Middle frontal gyrus (tissue), 1 donor: ENCODE data around the gene NRG2.
A peak's percentile ranks its signal among the peaks of the same experiment; 100 is the strongest.

ENCODE experiments used
- DNase-seq: peaks from one replicate; pipeline ENCODE4 v3.0.0-alpha.2; 2015; ENCODE audit warnings: low spot score; ENCODE audit errors: extremely low spot score

Gene NRG2

DNA sequence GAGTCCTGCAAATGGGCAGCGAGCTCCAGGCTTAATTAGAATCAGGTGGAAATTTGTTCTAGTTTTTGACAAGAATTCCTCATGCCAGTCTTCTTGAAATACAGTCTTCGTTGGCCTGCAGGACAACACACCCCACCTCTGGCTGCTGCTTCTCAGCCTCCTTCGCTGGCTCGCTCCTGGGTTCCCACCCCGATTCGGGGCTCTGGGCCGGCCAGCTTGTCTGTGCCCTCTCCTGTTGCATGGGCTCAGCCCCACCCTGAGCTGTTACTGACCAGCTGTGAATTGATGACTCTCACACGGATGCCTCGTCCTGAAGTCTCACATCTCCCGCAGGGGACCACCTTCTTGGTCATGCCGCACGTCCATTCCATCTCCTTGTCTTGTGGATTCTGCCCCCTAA, 226.5 kb downstream of the NRG2 start:
- DNase-seq: no peak

DNA sequence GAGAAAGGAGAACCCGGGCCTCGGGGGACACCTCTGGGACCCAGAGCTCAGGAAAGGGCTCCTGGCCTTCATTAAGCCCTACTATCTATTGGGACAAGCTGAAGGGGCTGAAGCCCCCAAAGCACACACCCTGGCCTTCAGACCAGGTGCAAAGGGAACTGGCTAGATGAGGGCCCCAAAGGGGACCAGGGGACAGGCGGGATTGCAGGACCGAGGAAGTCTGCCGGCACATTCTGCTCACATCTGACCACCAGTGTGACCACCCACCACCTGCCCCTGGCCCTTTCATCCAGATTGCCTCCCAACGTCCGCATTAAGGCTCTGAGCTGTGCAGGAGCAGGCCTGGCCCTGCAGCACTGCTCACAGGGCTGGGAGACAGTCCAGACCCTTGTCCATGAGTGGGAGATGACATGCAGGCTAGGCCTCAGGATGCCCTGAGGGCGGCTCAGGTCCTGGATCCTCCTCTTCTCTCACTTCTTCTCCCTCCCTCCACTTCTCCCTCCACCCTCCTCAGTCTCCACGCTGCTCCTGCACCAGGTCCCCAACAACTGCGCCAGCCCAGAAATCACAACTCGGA, 228.3 kb downstream of the NRG2 start:
- DNase-seq: no peak

- no peak for DNase-seq
Measured at GRCh38 chr5:139814191-139814601, 228.9 kb downstream of the NRG2 start.

DNA sequence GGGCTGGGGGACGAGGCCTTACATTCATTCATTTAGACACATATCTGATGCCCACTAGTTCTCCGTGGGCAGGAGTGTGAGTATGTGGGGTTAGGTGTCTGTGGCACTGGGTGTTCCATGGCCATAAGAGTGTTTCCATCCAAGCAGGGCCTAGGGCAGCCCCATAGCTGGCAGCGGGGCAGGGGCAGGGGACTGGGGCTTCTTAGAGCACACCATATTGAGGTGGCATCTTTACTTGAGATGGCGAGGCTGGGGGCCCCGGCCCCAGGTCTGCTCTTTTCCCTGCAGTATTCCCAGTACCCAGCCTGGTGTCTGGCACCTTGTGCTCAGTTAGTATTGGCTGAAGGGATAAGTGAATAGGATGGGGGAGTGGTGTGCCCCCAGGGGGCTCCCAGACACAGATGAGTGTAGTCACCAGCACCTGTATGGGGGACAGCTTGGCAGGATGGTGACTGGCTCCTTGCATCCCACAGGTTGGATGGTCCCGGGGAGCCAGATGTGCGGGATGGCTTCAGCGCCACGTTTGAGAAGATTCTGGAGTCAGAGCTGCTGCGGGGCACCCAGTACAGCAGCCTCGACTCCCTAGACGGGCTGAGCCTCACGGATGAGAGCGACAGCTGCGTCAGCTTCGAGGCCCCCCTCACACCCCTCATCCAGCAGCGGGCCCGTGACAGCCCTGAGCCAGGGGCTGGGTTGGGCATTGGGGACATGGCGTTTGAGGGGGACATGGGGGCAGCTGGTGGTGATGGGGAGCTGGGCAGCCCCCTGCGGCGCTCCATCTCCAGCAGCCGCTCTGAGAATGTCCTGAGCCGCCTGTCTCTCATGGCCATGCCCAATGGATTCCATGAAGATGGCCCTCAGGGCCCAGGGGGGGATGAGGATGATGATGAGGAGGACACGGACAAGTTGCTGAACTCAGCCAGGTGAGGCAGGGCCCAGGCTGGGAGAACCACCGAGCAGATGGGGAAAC, 230.0 kb downstream of the NRG2 start:
- no peak for DNase-seq

DNA sequence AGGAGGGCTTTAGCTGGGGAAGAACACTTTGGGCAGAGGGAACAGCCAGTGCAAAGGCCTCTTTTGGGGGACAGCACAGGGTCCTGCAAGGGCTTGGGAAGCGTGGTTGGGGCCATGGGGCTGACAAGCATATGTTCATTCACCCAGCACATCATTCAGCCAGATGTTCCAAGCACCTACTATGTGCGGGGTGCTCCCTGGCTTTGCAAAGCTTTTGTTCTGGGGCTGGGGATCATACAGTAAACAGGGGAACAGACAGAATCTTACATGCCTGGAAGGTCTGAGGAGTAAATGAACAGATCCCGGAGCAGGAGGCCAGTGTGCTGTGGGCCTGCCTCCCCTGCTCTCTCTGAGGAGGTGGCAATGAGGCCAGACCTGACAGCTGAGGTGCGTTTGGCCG, 230.8 kb downstream of the NRG2 start:
- no peak for DNase-seq

- DNase-seq: no peak
Measured at GRCh38 chr5:139811274-139811607, 231.9 kb downstream of the NRG2 start.

GRCh38 chr5:139810341-139811273, 232.5 kb downstream of the NRG2 start:
- DNase-seq: no peak

DNA sequence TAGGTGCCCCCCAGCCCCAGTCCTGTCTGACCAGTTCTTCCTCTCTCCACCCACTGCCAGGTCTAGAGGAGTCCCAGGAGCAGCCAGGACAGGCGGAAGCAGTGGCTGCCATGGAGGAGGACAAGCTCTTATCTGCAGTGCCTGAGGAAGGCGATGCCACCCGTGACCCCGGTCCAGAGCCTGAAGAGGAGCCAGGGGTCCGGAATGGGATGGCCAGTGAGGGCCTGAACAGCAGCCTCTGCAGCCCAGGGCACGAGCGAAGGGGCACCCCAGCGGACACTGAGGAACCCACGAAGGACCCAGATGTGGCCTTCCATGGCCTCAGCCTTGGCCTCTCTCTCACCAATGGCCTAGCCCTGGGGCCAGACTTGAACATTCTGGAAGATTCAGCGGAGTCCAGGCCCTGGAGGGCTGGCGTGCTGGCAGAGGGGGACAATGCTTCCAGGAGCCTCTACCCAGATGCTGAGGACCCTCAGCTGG, 233.7 kb downstream of the NRG2 start:
- no peak for DNase-seq

GRCh38 chr5:139808481-139809330, 234.4 kb downstream of the NRG2 start:
- no peak for DNase-seq

DNA sequence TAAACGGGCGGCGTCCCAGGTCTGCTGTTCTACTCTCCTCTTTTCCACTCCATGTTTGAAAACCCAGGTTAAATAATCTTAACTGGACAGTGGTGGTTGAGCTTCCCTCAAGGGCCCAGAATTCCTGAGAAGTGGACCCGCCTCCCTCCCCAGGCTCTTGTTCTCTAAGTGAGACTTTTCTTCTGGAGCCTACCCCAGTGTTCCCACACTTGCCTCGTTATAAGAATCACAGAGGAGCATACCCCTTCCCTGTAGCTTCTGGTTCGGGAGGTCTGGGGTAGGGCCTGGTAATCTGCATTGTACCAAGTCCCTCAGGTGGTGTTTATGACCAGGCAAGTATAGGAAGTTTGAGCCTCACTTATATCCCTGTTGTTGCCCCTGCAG, 235.5 kb downstream of the NRG2 start:
- no peak for DNase-seq

DNA sequence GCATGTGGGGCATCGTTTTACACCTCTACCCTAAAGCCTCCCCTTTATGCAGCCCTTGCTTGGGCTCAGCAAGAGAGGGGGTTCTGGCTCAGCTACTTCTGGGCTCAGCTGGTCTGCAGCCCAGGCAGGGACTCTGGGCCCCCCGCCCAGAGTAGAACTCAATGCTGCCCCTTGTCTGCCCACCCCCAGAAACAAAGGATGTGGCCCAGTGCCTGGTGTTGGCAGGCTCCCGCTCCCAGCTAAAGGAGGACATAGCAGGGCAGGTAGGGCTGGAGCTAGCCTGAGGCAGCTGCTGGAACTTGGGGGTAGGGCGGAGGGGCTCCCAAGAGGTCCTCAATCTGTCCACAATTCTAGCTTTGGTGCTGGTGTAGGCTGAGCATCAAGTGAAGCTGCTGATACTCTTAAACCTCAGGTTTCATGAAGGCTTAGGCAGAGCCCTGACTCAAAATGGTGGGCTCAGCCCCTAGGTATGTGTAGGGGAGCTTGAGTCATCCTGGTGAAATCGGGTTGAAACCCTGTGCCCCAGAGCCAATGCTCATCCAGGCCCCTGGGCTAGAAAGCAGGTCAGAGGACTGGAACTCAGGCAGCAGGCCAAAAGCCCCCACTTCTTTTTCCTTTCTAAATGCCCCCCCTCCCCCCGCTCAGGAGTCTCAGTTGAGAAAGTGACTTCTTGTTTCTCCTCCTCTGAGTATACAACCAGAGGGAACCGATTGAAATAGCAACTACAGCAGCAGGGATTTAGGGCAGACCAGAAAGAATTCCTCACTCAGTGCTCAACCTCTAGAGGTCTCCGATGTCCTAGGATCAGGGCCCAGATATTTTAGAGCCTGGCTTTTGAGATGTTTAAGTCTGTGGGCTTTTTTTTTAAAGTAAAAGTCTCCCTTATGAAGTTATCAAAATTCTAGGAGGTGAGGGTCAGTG, 236.1 kb downstream of the NRG2 start:
- peak; percentile 3 for DNase-seq

DNA sequence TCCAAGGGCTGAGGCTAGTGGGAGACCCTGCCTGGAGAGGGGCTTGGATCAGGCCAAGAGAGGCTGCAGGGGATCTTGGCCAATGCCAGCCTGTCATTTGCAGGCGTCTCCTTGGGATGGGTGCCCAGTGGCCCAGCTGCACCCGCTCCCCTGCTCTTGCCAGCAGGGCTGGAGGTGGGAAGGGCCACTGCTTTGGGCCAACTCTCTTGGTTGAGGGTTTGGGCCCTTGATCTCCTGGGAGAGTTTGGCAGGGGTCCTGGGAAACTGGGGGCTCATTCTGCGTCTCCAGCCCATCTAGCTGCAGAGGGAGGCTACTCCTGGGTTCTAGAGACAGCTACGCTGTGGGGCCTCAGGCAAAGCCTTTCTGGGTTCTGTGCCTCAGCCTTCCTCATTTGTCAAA, 237.0 kb downstream of the NRG2 start:
- DNase-seq: peak; percentile 12

DNA sequence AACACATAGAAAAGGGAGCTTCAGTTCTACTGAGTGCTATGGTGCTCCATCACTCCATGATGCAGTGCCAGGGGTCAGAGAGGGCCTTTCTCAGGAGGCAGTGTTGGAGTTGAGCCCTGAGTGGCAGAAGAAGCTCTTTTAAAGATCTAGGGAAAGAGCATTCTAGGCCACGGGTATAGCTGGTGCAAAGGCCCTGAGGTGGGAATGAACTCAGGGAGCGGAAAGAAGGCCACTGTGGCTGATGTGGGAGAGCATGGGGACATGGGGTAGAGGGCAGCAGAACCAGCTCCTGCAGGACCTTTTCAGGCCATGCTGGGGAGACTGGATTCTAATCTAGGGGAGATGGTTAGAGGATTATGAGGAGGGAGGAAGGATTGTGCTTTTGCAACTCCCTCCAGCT, 237.6 kb downstream of the NRG2 start:
- no peak for DNase-seq

GRCh38 chr5:139804800-139805397, 238.2 kb downstream of the NRG2 start:
- no peak for DNase-seq

DNA sequence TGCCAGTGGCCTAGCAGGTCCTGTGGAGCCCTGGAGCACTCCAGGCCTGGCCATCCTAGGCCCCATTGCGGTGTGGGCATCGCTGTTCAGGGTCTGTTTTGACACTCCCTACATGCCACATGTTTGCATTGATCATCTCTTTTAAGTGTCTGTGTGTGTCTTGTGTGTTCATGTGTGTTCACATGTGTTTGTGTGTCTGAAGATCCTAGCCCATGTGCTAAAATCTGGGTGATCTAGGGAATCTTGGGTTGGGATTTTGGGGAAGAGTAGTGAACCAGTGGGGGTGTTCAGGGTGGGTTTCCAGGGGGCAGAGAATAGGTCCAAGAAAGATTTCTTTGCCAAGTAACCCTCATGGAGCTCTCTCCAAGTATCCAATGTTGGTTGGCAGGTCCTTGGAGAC, 239.1 kb downstream of the NRG2 start:
- no peak for DNase-seq

DNA sequence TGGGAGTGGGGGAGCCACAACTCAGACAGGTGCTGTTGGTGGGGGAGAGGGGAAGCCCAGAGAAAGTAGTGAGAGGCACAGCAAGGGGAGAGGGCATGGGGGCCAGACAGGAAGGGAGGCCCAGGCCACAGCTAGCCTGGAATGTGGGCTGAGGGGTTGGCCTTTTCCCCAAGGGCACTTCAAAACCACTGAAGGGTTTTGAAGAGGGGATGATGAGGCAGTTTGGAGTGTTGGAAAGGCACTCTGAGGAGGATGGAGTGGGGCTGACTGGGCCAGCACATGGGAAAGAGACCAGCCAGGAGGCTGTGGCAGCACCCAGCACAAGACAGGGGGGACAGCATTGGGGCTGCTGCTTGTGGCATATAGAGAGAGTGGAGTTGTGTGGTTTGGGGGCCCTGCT, 243.7 kb downstream of the NRG2 start:
- DNase-seq: no peak

- no peak for DNase-seq
Measured at GRCh38 chr5:139798883-139799282, 244.2 kb downstream of the NRG2 start.

DNA sequence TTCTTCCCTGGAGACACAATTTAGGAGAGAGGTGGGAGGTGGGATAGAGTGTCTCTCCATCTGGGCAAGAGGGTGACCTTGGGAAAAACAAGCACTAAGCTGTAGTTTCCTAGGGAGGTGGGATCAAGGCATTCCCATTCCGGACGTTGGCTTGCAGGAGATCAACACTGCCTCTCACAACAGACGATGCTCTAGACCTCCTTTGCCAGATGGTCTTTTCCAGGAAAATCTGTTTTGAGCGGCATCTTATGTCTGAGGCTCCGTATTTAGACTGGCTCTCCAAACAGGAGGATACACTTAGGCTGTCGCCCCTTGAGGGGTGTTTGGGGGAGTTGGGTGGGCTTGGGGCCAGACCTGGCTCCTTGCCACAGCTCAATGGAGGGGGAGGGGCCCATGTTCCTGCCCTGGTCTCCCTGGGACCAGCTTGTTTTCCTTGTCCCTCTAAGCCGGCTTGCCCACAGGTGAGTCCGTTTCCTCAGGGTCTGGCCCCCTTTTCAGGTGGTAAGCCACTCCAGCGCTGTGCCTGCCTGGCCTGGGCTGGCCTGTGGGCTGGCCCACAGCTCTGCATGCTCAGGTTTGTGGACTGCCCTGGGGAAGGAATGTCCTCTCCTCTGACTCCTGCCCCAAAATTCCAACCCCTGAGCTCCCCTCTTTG, 245.1 kb downstream of the NRG2 start:
- DNase-seq: no peak

GRCh38 chr5:139797335-139797734, 245.8 kb downstream of the NRG2 start:
- no peak for DNase-seq
